OCI-LY1 (cell line): ENCODE data around the gene CACNB2.

Experiments
- EZH2 ChIP-seq: fragments of 200-600 bp; sonication (generic), shearing (Covaris generic); IDR thresholded peaks from 2 replicates; pipeline ENCODE4 v1.8.0; 2017; ENCODE audit warnings: borderline replicate concordance, mixed run types, mild to moderate bottlenecking, antibody characterized with exemption, low read length, moderate library complexity, mixed read lengths
- TF ChIP-seq, protein P1 (sequence below): fragments of 200-600 bp; sonication (generic), shearing (Covaris generic); IDR thresholded peaks from 2 replicates; pipeline ENCODE4 v1.5.1; 2017; ENCODE audit warnings: mild to moderate bottlenecking, antibody characterized with exemption, low read length, moderate library complexity, mixed read lengths

- TF ChIP-seq, protein P1, sequence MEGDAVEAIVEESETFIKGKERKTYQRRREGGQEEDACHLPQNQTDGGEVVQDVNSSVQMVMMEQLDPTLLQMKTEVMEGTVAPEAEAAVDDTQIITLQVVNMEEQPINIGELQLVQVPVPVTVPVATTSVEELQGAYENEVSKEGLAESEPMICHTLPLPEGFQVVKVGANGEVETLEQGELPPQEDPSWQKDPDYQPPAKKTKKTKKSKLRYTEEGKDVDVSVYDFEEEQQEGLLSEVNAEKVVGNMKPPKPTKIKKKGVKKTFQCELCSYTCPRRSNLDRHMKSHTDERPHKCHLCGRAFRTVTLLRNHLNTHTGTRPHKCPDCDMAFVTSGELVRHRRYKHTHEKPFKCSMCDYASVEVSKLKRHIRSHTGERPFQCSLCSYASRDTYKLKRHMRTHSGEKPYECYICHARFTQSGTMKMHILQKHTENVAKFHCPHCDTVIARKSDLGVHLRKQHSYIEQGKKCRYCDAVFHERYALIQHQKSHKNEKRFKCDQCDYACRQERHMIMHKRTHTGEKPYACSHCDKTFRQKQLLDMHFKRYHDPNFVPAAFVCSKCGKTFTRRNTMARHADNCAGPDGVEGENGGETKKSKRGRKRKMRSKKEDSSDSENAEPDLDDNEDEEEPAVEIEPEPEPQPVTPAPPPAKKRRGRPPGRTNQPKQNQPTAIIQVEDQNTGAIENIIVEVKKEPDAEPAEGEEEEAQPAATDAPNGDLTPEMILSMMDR, result no peak
- no peak for TF ChIP-seq EZH2
These were observed 442.6 kb downstream of the CACNB2 start for GRCh38 chr10:18582803-18583202.
